Hepatocyte (in vitro differentiated cells): ENCODE data around the gene COL5A1.

Source experiments
- CTCF ChIP-seq: fragments of 200-600 bp; sonication (generic); IDR thresholded peaks from 2 replicates; pipeline ENCODE4 v1.5.1; 2016; ENCODE audit warnings: antibody characterized with exemption, mild to moderate bottlenecking; ENCODE audit not compliant: poor library complexity
- EZH2 ChIP-seq: fragments of 200-600 bp; sonication (generic); IDR thresholded peaks from 2 replicates; pipeline ENCODE4 v1.6.1; 2016; ENCODE audit warnings: antibody characterized with exemption, mild to moderate bottlenecking, borderline replicate concordance
- EZH2phosphoT487 ChIP-seq: fragments of 200-600 bp; sonication (generic); IDR thresholded peaks from one replicate; pipeline ENCODE4 v1.6.1; 2018; ENCODE audit warnings: antibody characterized with exemption, mild to moderate bottlenecking, low read depth, moderate library complexity; ENCODE audit not compliant: unreplicated experiment, severe bottlenecking

GRCh38 chr9:134835987-134836386 lies 194.4 kb downstream of the COL5A1 start:
- TF ChIP-seq CTCF (no peak), EZH2 (no peak), EZH2phosphoT487 (no peak)
